Nephron (organoid): ENCODE measurements around the gene RPRD1A.

Experiments used
- H3K27ac Mint-ChIP-seq, 3 experiments: 2 replicates each; pipeline ENCODE4 v1.8.0; 2020; ENCODE audit warnings: mixed read lengths in 3 of 3, mild to moderate bottlenecking in 2 of 3, moderate library complexity in 1 of 3
- H3K27me3 Mint-ChIP-seq: 2 replicates; pipeline ENCODE4 v1.8.0; 2021; ENCODE audit warnings: low read depth, mild to moderate bottlenecking, moderate library complexity, mixed read lengths
- H3K36me3 Mint-ChIP-seq: 2 replicates; pipeline ENCODE4 v1.8.0; 2020; ENCODE audit warnings: low read depth, mixed read lengths
- H3K4me1 Mint-ChIP-seq: 2 replicates; pipeline ENCODE4 v1.8.0; 2020; ENCODE audit warnings: mixed read lengths
- H3K4me3 Mint-ChIP-seq, 3 experiments: 2 replicates each; pipeline ENCODE4 v1.8.0; 2020; ENCODE audit warnings: mild to moderate bottlenecking in 3 of 3, mixed read lengths in 3 of 3, moderate library complexity in 2 of 3
- H3K9me3 Mint-ChIP-seq: 2 replicates; pipeline ENCODE4 v1.8.0; 2020; ENCODE audit warnings: mixed read lengths
- CTCF ChIP-seq, 3 experiments: fragments of 200-600 bp; sonication (generic); IDR thresholded peaks; one replicate each; pipeline ENCODE4 v1.5.0; 2021; ENCODE audit warnings: antibody characterized with exemption in 3 of 3; ENCODE audit not compliant: unreplicated experiment in 3 of 3

The RPRD1A gene

GRCh38 chr18:35942661-35943060 lies 124.7 kb downstream of the RPRD1A start:
- Mint-ChIP-seq H3K9me3 (no peaks in the 10 kb centered on the region), H3K36me3 (no peaks in the 10 kb centered on the region), H3K4me1 (no peaks in the 10 kb centered on the region), H3K27ac (no peak overlapping the region), H3K4me3 (no peak overlapping the region), H3K27me3 (no peaks in the 10 kb centered on the region)
- no peak for TF ChIP-seq CTCF (IDR thresholded peaks at IDR 0.05; ENCODE audit: unreplicated experiment in 3 of 3)

- Mint-ChIP-seq H3K4me1 (no peaks in the 10 kb centered on the region), H3K4me3 (no peak overlapping the region)
Measured at GRCh38 chr18:35942133-35942532, 125.2 kb downstream of the RPRD1A start.

GRCh38 chr18:35941299-35941698 lies 126.1 kb downstream of the RPRD1A start:
- H3K27ac Mint-ChIP-seq = no peak overlapping the region
- no peaks in the 10 kb centered on the region for H3K4me1 Mint-ChIP-seq
- H3K27me3 Mint-ChIP-seq = no peaks in the 10 kb centered on the region
- H3K4me3 Mint-ChIP-seq = no peak overlapping the region
- no peaks in the 10 kb centered on the region for H3K9me3 Mint-ChIP-seq
- no peak for TF ChIP-seq CTCF (IDR thresholded peaks at IDR 0.05; ENCODE audit: unreplicated experiment in 3 of 3)
- H3K36me3 Mint-ChIP-seq = no peaks in the 10 kb centered on the region

More at GRCh38 chr18:35942133-35942532, 125.2 kb downstream of the RPRD1A start:
- H3K27ac Mint-ChIP-seq = no peak overlapping the region
- no peaks in the 10 kb centered on the region for H3K9me3 Mint-ChIP-seq
- TF ChIP-seq CTCF (IDR thresholded peaks at IDR 0.05; ENCODE audit: unreplicated experiment in 3 of 3) = no peak
- no peaks in the 10 kb centered on the region for H3K27me3 Mint-ChIP-seq
- H3K36me3 Mint-ChIP-seq = no peaks in the 10 kb centered on the region
